Measurements from ENCODE around the gene TMEM271. TPM values are rescaled to one million over a fixed set of nuclear protein-coding genes. Genes with fewer than 3 reads are reported as not detected.

Gene TMEM271
- total and polyA plus RNA-seq, 10 of the 15 experiments (the other 5 are each of a cell fraction or from before 2014, with no cell fraction given), result not detected

GRCh38 chr4:530017-530781 lies 45.9 kb downstream of the TMEM271 start:
- WGBS (ENCODE audit: insufficient coverage, insufficient replicate concordance, low lambda C conversion rate, missing lambda C conversion rate), result 86% methylated on average over 17 of the region's 17 CpGs
- no TSS peak for BruUV-seq (replicated peaks)
- in situ Hi-C loops (cut with MboI), result no loop called here
- Histone ChIP-seq H3K36me3 (ENCODE audit: control insufficient read depth in 2 of 2, insufficient read depth in 2 of 2, low read length in 1 of 2) (peaks cover 6 to 13% of the 10 kb centered on the region in 2 experiments; a peak in 3 of 4 replicates), H3K27ac (ENCODE audit: control insufficient read depth, insufficient read depth) (no peak overlapping the region), H3K79me2 (ENCODE audit: control insufficient read depth, insufficient read depth, low read length) (no peaks in the 10 kb centered on the region), H2AFZ (ENCODE audit: control insufficient read depth, low read depth, low read length) (no peak overlapping the region), H4K20me1 (ENCODE audit: control insufficient read depth, insufficient read depth) (no peaks in the 10 kb centered on the region), H3K4me1 (ENCODE audit: control insufficient read depth, insufficient read depth, low read length) (no peaks in the 10 kb centered on the region), H3K9me3 (replicated peaks; ENCODE audit: control insufficient read depth, insufficient read depth, low read length) (peaks cover 3% of the 10 kb centered on the region; the same call in 1 of the 3 replicates), H3K27me3 (replicated peaks in 1 of 2; ENCODE audit: control insufficient read depth in 2 of 2, insufficient read depth in 2 of 2, low read length in 1 of 2) (no peaks in the 10 kb centered on the region), H3K4me2 (ENCODE audit: control insufficient read depth, insufficient read depth) (no peak overlapping the region), H3K9ac (ENCODE audit: control insufficient read depth, insufficient read depth, low read length) (no peak overlapping the region), H3K4me3 (no peak overlapping the region)
- DNase-seq (ENCODE audit: low read depth, low spot score), result no peak
- ChIA-PET RAD21 (ENCODE audit: unreplicated experiment) (no interaction called here), POLR2A (no interaction called here), CTCF (no interaction called here), SMC1A (ENCODE audit: uncharacterized antibody, unreplicated experiment) (no interaction called here)
- no peak for FAIRE-seq
- no peak for ATAC-seq
- intact Hi-C loops (cut with micrococcal nuclease; ENCODE audit: unreplicated experiment), result no loop called here
- TF ChIP-seq ZNF274 (IDR thresholded peaks at IDR 0.05; ENCODE audit: insufficient read depth, insufficient read length) (no peak), ESRRA (IDR thresholded peaks at IDR 0.05; ENCODE audit: low read length) (no peak), BACH1 (IDR thresholded peaks at IDR 0.05; ENCODE audit: borderline replicate concordance) (no peak), ZBTB33 (IDR thresholded peaks at IDR 0.05) (no peak), E2F4 (IDR thresholded peaks at IDR 0.05; ENCODE audit: low read depth, low read length) (no peak), IRF4 (IDR thresholded peaks at IDR 0.05; ENCODE audit: low read depth, low read length) (no peak), NR2C2 (IDR thresholded peaks at IDR 0.05; ENCODE audit: borderline replicate concordance, control insufficient read depth, insufficient read length, low read depth) (no peak), E4F1 (IDR thresholded peaks at IDR 0.05; ENCODE audit: borderline replicate concordance, partially characterized antibody) (no peak), CEBPZ (IDR thresholded peaks at IDR 0.05; ENCODE audit: low read depth, low read length) (no peak), RFX5 (IDR thresholded peaks at IDR 0.05; ENCODE audit: low read depth, low read length) (no peak), ELK1 (IDR thresholded peaks at IDR 0.05; ENCODE audit: low read depth, low read length) (no peak), WRNIP1 (IDR thresholded peaks at IDR 0.05; ENCODE audit: borderline replicate concordance, low read depth, low read length) (no peak), CBX5 (IDR thresholded peaks at IDR 0.05; ENCODE audit: low read depth) (no peak)
